ENCODE results near the gene FGFRL1. TPM values are rescaled to one million over a fixed set of nuclear protein-coding genes. Genes with fewer than 3 reads are reported as not detected.
A peak's percentile ranks its signal among the peaks of the same experiment; 100 is the strongest.

Gene FGFRL1
- total and polyA plus RNA-seq, 4 donors = 6.9 to 32.9 (median 24.2) TPM

GRCh38 chr4:1031956-1032795 is 20.8 kb downstream of the FGFRL1 start:
- DNase-seq = no peak

GRCh38 chr4:1032861-1033260 is 21.4 kb downstream of the FGFRL1 start:
- Histone ChIP-seq H3K27ac (ENCODE audit: low read depth in 1 of 2, low read length in 2 of 2) (no peak overlapping the region), H3K4me3 (ENCODE audit: low read length in 2 of 2) (no peak overlapping the region), H3K36me3 (ENCODE audit: control insufficient read depth in 1 of 2, insufficient read depth in 2 of 2, low read length in 1 of 2) (no peaks in the 10 kb centered on the region), H3K27me3 (ENCODE audit: control insufficient read depth in 1 of 2, insufficient read depth in 2 of 2, low read length in 1 of 2) (no peaks in the 10 kb centered on the region), H3K9me3 (ENCODE audit: control insufficient read depth, low read length) (no peaks in the 10 kb centered on the region), H3K4me1 (ENCODE audit: control insufficient read depth in 1 of 2, insufficient read depth in 2 of 2, low read length in 2 of 2) (no peaks in the 10 kb centered on the region)
- no peak for ATAC-seq (ENCODE audit: low FRiP score)
- 66 to 67% methylated on average over 10 of the region's 10 CpGs for WGBS, 2 donors
- intact Hi-C loops (cut with DNase I) = loop anchor here in 1 of 2 donors (2.0 kb wide), 1 partner anchor 20 kb away; no protein-coding TSS in a partner anchor
- no peak for DNase-seq

More at GRCh38 chr4:1031956-1032795, 20.8 kb downstream of the FGFRL1 start:
- Histone ChIP-seq H3K4me3 (ENCODE audit: low read length in 2 of 2) (no peak overlapping the region), H3K27me3 (ENCODE audit: control insufficient read depth in 1 of 2, insufficient read depth in 2 of 2, low read length in 1 of 2) (no peaks in the 10 kb centered on the region), H3K9me3 (ENCODE audit: control insufficient read depth, low read length) (no peaks in the 10 kb centered on the region), H3K4me1 (ENCODE audit: control insufficient read depth in 1 of 2, insufficient read depth in 2 of 2, low read length in 2 of 2) (no peaks in the 10 kb centered on the region), H3K27ac (ENCODE audit: low read depth in 1 of 2, low read length in 2 of 2) (no peak overlapping the region), H3K36me3 (ENCODE audit: control insufficient read depth in 1 of 2, insufficient read depth in 2 of 2, low read length in 1 of 2) (no peaks in the 10 kb centered on the region)
- intact Hi-C loops (cut with DNase I) = loop anchor here in 1 of 2 donors (2.0 kb wide), 1 partner anchor 19 kb away; no protein-coding TSS in a partner anchor
- WGBS, 2 donors = 56 to 57% methylated on average over 34 to 37 of the region's 37 CpGs
- ATAC-seq (ENCODE audit: low FRiP score) = no peak

- H3K4me3 ChIP-seq (ENCODE audit: low read length in 2 of 2) = no peak overlapping the region
- H3K4me1 ChIP-seq (ENCODE audit: control insufficient read depth in 1 of 2, insufficient read depth in 2 of 2, low read length in 2 of 2) = no peaks in the 10 kb centered on the region
- ATAC-seq (ENCODE audit: low FRiP score) (peak; percentile 66), DNase-seq (peak; percentile 88 to 93)
- intact Hi-C loops (cut with DNase I) = loop anchor here in 1 of 2 donors (2.0 kb wide), 1 partner anchor 21 kb away; no protein-coding TSS in a partner anchor
- no peaks in the 10 kb centered on the region for H3K27me3 ChIP-seq (ENCODE audit: control insufficient read depth in 1 of 2, insufficient read depth in 2 of 2, low read length in 1 of 2)
- H3K36me3 ChIP-seq (ENCODE audit: control insufficient read depth in 1 of 2, insufficient read depth in 2 of 2, low read length in 1 of 2) = no peaks in the 10 kb centered on the region
- WGBS, 2 donors = 2 to 7% methylated on average over 35 of the region's 35 CpGs
- no peaks in the 10 kb centered on the region for H3K9me3 ChIP-seq (ENCODE audit: control insufficient read depth, low read length)
- peak overlapping the region; percentile 6 to 87 for H3K27ac ChIP-seq (ENCODE audit: low read depth in 1 of 2, low read length in 2 of 2)
Observed at GRCh38 chr4:1033840-1034551, 22.6 kb downstream of the FGFRL1 start.

- no peaks in the 10 kb centered on the region for H3K9me3 ChIP-seq (ENCODE audit: control insufficient read depth, low read length)
- peak overlapping the region; percentile 18 to 68 for H3K27ac ChIP-seq (ENCODE audit: low read depth in 1 of 2, low read length in 2 of 2)
- H3K36me3 ChIP-seq (ENCODE audit: control insufficient read depth in 1 of 2, insufficient read depth in 2 of 2, low read length in 1 of 2) = no peaks in the 10 kb centered on the region
- no peaks in the 10 kb centered on the region for H3K27me3 ChIP-seq (ENCODE audit: control insufficient read depth in 1 of 2, insufficient read depth in 2 of 2, low read length in 1 of 2)
- intact Hi-C loops (cut with DNase I) = no loop called here
- H3K4me1 ChIP-seq (ENCODE audit: control insufficient read depth in 1 of 2, insufficient read depth in 2 of 2, low read length in 2 of 2) = no peaks in the 10 kb centered on the region
- peak; percentile 51 for ATAC-seq (ENCODE audit: low FRiP score)
- DNase-seq = peak; percentile 80 to 87
- WGBS, 2 donors = 7 to 14% methylated on average over 26 of the region's 26 CpGs
- H3K4me3 ChIP-seq (ENCODE audit: low read length in 2 of 2) = no peak overlapping the region
Observed at GRCh38 chr4:1035510-1035909, 24.1 kb downstream of the FGFRL1 start.

- no peaks in the 10 kb centered on the region for H3K4me1 ChIP-seq (ENCODE audit: control insufficient read depth in 1 of 2, insufficient read depth in 2 of 2, low read length in 2 of 2)
- H3K4me3 ChIP-seq (ENCODE audit: low read length in 2 of 2) = no peak overlapping the region
- intact Hi-C loops (cut with DNase I) = no loop called here
- ATAC-seq (ENCODE audit: low FRiP score) (no peak), DNase-seq (no peak)
- no peaks in the 10 kb centered on the region for H3K36me3 ChIP-seq (ENCODE audit: control insufficient read depth in 1 of 2, insufficient read depth in 2 of 2, low read length in 1 of 2)
- H3K9me3 ChIP-seq (ENCODE audit: control insufficient read depth, low read length) = no peaks in the 10 kb centered on the region
- no peaks in the 10 kb centered on the region for H3K27me3 ChIP-seq (ENCODE audit: control insufficient read depth in 1 of 2, insufficient read depth in 2 of 2, low read length in 1 of 2)
- WGBS, 2 donors = 25 to 40% methylated on average over 15 of the region's 15 CpGs
- peak overlapping the region; percentile 9 to 12 for H3K27ac ChIP-seq (ENCODE audit: low read depth in 1 of 2, low read length in 2 of 2)
Observed at GRCh38 chr4:1036095-1036494, 24.7 kb downstream of the FGFRL1 start.

- DNase-seq (no peak), ATAC-seq (ENCODE audit: low FRiP score) (no peak)
- Histone ChIP-seq H3K9me3 (ENCODE audit: control insufficient read depth, low read length) (no peaks in the 10 kb centered on the region), H3K27ac (ENCODE audit: low read depth in 1 of 2, low read length in 2 of 2) (no peak overlapping the region), H3K4me1 (ENCODE audit: control insufficient read depth in 1 of 2, insufficient read depth in 2 of 2, low read length in 2 of 2) (no peaks in the 10 kb centered on the region), H3K4me3 (ENCODE audit: low read length in 2 of 2) (no peak overlapping the region), H3K36me3 (ENCODE audit: control insufficient read depth in 1 of 2, insufficient read depth in 2 of 2, low read length in 1 of 2) (no peaks in the 10 kb centered on the region), H3K27me3 (ENCODE audit: control insufficient read depth in 1 of 2, insufficient read depth in 2 of 2, low read length in 1 of 2) (no peaks in the 10 kb centered on the region)
- intact Hi-C loops (cut with DNase I) = no loop called here
- whole genome bisulfite sequencing, 2 donors = 84 to 92% methylated on average over 24 to 26 of the region's 26 CpGs
Observed at GRCh38 chr4:1036976-1037810, 25.8 kb downstream of the FGFRL1 start.

GRCh38 chr4:1038948-1039492 is 27.6 kb downstream of the FGFRL1 start:
- no peaks in the 10 kb centered on the region for H3K27me3 ChIP-seq (ENCODE audit: control insufficient read depth in 1 of 2, insufficient read depth in 2 of 2, low read length in 1 of 2)
- no peak for ATAC-seq (ENCODE audit: low FRiP score)
- no peak for DNase-seq
- peak overlapping the region in 1 of 2 donors; percentile 72 for H3K27ac ChIP-seq (ENCODE audit: low read depth in 1 of 2, low read length in 2 of 2)
- no peaks in the 10 kb centered on the region for H3K36me3 ChIP-seq (ENCODE audit: control insufficient read depth in 1 of 2, insufficient read depth in 2 of 2, low read length in 1 of 2)
- no peaks in the 10 kb centered on the region for H3K9me3 ChIP-seq (ENCODE audit: control insufficient read depth, low read length)
- intact Hi-C loops (cut with DNase I) = no loop called here
- no peaks in the 10 kb centered on the region for H3K4me1 ChIP-seq (ENCODE audit: control insufficient read depth in 1 of 2, insufficient read depth in 2 of 2, low read length in 2 of 2)
- 86% methylated on average over 16 of the region's 16 CpGs for WGBS, 2 donors
- no peak overlapping the region for H3K4me3 ChIP-seq (ENCODE audit: low read length in 2 of 2)
